ENCODE data around the gene METTL3.
A peak's percentile ranks its signal among the peaks of the same experiment; 100 is the strongest.

METTL3 gene

DNA sequence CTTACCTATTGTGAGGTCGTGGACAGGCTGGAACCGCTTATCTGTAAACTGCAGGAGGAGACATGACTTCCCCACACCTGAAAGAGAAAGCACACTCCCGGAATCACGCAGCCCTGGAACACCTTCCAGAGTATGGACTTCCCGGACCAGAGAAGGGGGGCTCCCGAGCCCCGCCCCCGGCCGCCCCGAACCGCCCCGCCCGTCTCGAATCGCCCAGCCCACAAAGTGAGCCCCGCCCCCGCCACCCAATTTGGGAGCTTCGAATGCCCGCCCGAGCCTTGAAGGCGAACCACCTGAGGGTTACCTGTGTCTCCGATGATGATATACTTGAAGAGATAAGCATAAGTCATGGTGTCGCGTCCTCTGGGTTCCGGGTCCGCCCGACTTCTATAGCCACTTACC is 34.6 kb downstream of the METTL3 start:
- FAIRE-seq: no peak

DNA sequence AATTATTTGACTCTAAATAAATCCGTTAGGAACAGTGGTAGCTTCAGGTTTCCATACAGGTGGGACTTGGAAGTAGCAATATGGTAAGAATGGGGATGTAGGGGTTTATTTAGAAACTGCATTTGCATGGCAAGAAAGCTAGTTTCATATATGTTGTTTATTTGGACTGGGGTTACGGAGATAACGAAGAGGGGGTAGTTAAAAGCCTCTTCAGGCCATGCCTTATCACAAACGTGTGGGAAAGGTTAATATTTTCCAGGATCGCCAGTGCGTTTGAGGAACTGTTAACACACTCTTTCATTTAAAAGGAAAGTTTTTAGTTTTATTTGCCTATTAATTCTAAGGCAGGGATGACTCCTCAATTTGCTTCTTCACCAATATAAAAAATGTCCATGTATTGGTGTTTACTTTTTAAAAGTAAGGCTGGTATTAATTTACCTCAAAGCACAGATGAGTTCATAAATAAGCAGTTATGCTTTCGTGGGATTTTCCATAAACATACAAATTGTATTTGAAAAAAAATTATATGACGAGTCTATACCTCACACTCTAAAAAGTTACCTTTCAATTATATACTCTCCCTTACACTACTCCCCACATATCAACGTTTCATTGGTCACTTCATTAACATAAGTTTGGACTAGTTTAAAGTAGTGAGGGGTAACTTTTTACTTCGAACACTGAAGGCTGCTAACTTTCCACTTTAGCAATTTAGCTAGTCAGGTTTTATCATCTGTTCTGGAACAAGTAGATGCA is 35.2 kb downstream of the METTL3 start:
- peak; percentile 53 for FAIRE-seq

DNA sequence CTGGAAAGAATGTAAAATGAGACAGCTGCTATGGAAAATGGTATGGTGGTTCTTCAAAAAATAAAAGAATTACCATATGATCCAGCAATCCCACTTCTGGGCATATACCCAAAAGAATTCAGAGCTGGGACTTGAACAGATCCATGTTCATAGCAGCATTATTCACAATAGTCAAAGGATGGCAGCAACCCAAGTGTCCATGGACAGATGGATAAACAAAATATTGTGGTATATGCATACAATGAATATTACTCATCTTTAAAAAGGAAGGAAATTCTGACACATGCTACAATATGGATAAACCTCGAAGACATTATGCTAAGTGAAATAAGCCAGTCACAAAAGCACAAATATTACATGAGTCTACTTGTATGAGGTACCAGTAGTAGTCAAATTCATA is 43.5 kb downstream of the METTL3 start:
- FAIRE-seq: no peak

DNA sequence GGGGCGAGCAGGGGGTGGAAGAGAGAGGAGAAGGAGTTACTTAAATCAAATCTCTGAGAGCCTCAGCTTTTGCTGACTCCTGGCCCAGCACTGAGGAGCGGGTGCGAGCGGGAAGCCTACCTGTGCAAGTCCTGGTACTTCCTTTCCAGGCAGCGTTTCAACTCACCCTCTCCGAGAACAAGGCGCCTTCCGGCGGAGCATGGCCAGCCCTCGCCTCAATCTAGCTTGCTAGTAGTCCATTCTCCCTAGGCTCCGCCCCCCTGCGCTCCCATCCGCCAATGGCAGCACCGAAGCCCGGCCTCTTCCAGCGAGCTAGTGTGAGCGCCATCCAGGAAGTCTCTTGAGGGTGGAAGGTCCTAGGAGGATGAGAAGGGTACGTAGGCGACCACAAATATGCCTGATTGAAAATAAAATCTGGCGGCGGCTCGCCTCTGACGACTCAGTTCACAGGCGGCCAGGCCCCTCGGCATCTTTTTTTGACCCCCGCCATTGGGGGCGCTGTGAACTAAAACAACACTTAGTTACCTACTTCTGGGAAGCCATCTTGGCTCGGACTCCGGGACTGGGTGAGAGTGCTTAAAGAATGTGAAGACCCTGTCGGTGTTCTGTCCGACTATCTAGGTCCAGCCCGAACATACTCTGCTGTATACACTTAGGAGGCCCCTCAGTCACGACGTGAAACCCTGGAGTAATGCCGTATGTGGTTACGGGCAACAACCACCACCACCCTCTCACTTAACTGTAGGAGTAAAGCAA is 55.0 kb downstream of the METTL3 start, which contains the start of gene CHD8:
Gene CHD8, minus strand, starts transcription at position 212 of the 756 bp plus-strand sequence. CDS start 24,480 bp downstream, outside the sequence.
- peak; percentile 97 for FAIRE-seq

DNA sequence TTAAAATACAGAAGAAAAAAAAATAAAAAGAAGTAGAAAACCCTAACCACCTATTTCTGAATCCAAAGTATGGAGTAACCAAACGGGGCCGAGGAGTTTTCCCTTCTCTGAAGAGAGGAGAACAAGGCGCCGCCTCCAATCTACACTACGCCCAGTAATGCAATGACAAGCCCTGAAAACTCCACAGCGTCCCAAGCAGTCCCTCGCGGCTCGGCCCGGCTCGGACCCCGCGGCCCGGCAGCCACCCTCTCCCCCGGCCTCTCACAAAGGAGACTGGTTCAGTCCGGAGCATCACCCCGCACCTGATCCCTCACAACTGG is 55.6 kb downstream of the METTL3 start:
- no peak for FAIRE-seq

DNA sequence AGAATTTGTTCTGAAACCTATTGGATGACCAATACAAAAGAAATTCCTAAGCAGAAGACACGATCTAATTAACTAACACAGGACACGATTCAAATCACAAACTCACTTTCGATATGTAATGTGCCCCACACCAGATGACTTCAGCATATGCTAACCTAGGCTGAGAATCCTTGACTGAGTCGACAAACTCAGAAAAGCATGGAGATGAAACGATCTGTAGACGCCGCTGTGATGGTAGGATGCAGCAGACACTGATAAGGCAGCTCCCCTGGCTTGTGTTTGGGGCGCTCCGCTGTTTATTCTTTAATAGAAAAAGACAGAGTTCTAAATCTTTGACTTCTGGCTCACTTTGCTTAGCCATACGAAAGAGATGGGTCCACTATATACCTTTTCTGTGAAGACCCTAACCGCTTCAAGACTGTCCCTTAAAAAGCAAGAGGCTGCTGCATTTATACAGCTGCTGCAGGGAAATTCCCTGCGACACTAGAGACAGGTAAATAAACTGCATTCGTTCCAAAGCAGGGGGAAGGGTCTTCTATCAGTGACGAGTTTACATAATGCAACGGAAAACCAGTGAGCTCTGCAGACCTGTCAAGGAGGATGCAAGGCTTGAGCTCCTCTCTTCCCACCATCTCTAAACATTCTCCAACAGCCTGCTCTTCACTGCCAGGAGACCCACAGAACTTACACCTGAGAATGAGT is 56.1 kb downstream of the METTL3 start:
- no peak for FAIRE-seq

DNA sequence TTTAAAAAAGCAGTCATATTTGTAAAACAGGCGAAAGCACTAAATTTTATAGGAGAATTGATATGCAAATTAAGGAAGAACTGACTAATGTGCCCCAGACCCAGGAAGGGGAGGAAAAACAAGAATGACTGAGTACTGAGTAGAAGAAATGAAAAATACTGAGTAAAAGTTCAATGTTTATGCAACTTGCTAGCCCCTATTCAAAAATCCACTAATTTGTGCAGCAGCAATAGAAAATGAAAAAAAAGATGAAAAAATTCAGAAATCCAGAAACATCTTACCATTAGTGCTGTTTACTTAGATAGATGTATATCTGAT is 61.3 kb downstream of the METTL3 start:
- FAIRE-seq: no peak
